Smooth muscle cell (in vitro differentiated cells): ENCODE results near the gene ARHGAP28. TPM values are rescaled to one million over a fixed set of nuclear protein-coding genes. Genes with fewer than 3 reads are reported as not detected.

Experiments
- DNase-seq: peaks from one replicate; lab custom pipeline; 2025; ENCODE audit not compliant: unreplicated experiment; lab: John Stamatoyannopoulos, UW
- H2AFZ ChIP-seq: fragments of 200-600 bp; sonication (generic); 2 replicates; pipeline ENCODE4 v1.6.0; 2016; ENCODE audit warnings: antibody characterized with exemption, low read depth, mild to moderate bottlenecking
- H3F3A ChIP-seq: fragments of 200-600 bp; sonication (generic); 2 replicates; pipeline ENCODE4 v1.6.0; 2017; ENCODE audit warnings: antibody characterized with exemption, low read depth
- H3K27ac ChIP-seq: fragments of 200-600 bp; sonication (generic); 2 replicates; pipeline ENCODE4 v1.5.1; 2016; ENCODE audit warnings: low read depth, mild to moderate bottlenecking
- H3K27me3 ChIP-seq: fragments of 200-600 bp; sonication (generic); 2 replicates; pipeline ENCODE4 v1.6.1; 2016; ENCODE audit warnings: low read depth, mild to moderate bottlenecking
- H3K36me3 ChIP-seq: fragments of 200-600 bp; sonication (generic); 2 replicates; pipeline ENCODE4 v1.5.1; 2016; ENCODE audit warnings: low read depth
- H3K4me1 ChIP-seq: fragments of 200-600 bp; sonication (generic); 2 replicates; pipeline ENCODE4 v1.5.1; 2016; ENCODE audit warnings: low read depth
- H3K4me2 ChIP-seq: fragments of 200-600 bp; sonication (generic); 2 replicates; pipeline ENCODE4 v1.6.0; 2016; ENCODE audit warnings: mild to moderate bottlenecking
- H3K4me3 ChIP-seq: fragments of 200-600 bp; sonication (generic); 2 replicates; pipeline ENCODE4 v1.5.1; 2016; ENCODE audit warnings: mild to moderate bottlenecking
- H3K79me2 ChIP-seq: fragments of 200-600 bp; sonication (generic); 2 replicates; pipeline ENCODE4 v1.6.0; 2016; ENCODE audit warnings: low read depth, mild to moderate bottlenecking
- H3K9ac ChIP-seq: fragments of 200-600 bp; sonication (generic); 2 replicates; pipeline ENCODE4 v1.6.0; 2016; ENCODE audit warnings: low read depth
- H3K9me3 ChIP-seq: fragments of 200-600 bp; sonication (generic); replicated peaks from 2 replicates; pipeline ENCODE4 v1.5.1; 2016; ENCODE audit warnings: low read depth
- H4K20me1 ChIP-seq: fragments of 200-600 bp; sonication (generic); 2 replicates; pipeline ENCODE4 v1.6.0; 2016; ENCODE audit warnings: low read depth
- CTCF ChIP-seq: fragments of 200-600 bp; sonication (generic); IDR thresholded peaks from 2 replicates; pipeline ENCODE4 v1.5.1; 2017; ENCODE audit warnings: borderline replicate concordance, mild to moderate bottlenecking, antibody characterized with exemption; ENCODE audit not compliant: insufficient read depth, poor library complexity, severe bottlenecking
- WGBS: methylation state at CpG from one replicate; pipeline ENCODE4 v1.1.7; 2016; ENCODE audit warnings: low lambda C conversion rate; 5-methylcytosine and 5-hydroxymethylcytosine counted together
- polyA plus RNA-seq: library from polyadenylated mRNA; unstranded; fragments of >200 nt; fragmentation: Nextera tagmentation; extraction: Ambion mirVana; gene quantifications from 2 replicates; pipeline ENCODE4 v1.2.1, GENCODE V29; 2016
- total RNA-seq: library from RNA; depleted of rRNA; stranded (reverse); fragments of >200 nt; gene quantifications from 2 replicates; pipeline ENCODE4 v1.2.3, GENCODE V29; 2014

The ARHGAP28 gene
- total and polyA plus RNA-seq, 2 experiments from 2014 or later: 16.2 to 27.7 TPM

- H3K4me1 ChIP-seq: peaks cover 34% of the 10 kb centered on the region
- peak overlapping the region; percentile 46 for H3K27ac ChIP-seq
- H3K9me3 ChIP-seq: no peaks in the 10 kb centered on the region
- 82% methylated on average over 3 of the region's 3 CpGs for WGBS
- peak overlapping the region; percentile 62 for H3K4me2 ChIP-seq
- no peak for DNase-seq
- H3K79me2 ChIP-seq: peaks cover 16% of the 10 kb centered on the region
- H3F3A ChIP-seq: peaks cover 24% of the 10 kb centered on the region
- no peak overlapping the region for H3K4me3 ChIP-seq
- no peaks in the 10 kb centered on the region for H3K36me3 ChIP-seq
- no peak for TF ChIP-seq CTCF
- no peaks in the 10 kb centered on the region for H3K27me3 ChIP-seq
- H2AFZ ChIP-seq: no peak overlapping the region
- H3K9ac ChIP-seq: no peak overlapping the region
- H4K20me1 ChIP-seq: no peaks in the 10 kb centered on the region
Observed at GRCh38 chr18:6785411-6785810, 55.9 kb downstream of the ARHGAP28 start.

- no peaks in the 10 kb centered on the region for H3K27me3 ChIP-seq
- no peak overlapping the region for H2AFZ ChIP-seq
- no peak overlapping the region for H3K27ac ChIP-seq
- H3F3A ChIP-seq: peaks cover 9% of the 10 kb centered on the region
- no peaks in the 10 kb centered on the region for H3K9me3 ChIP-seq
- TF ChIP-seq CTCF: no peak
- no peak overlapping the region for H3K9ac ChIP-seq
- 86% methylated on average over 5 of the region's 5 CpGs for WGBS
- H3K36me3 ChIP-seq: no peaks in the 10 kb centered on the region
- peaks cover 18% of the 10 kb centered on the region for H3K79me2 ChIP-seq
- H3K4me3 ChIP-seq: no peak overlapping the region
- H4K20me1 ChIP-seq: no peaks in the 10 kb centered on the region
- no peak overlapping the region for H3K4me2 ChIP-seq
- DNase-seq: no peak
- no peaks in the 10 kb centered on the region for H3K4me1 ChIP-seq
Observed at GRCh38 chr18:6792391-6792790, 62.9 kb downstream of the ARHGAP28 start.

GRCh38 chr18:6793455-6793854, 63.9 kb downstream of the ARHGAP28 start:
- Histone ChIP-seq H3K4me3 (no peak overlapping the region), H3K9ac (no peak overlapping the region), H4K20me1 (no peaks in the 10 kb centered on the region), H3F3A (peaks cover 9% of the 10 kb centered on the region), H3K4me2 (no peak overlapping the region), H3K36me3 (no peaks in the 10 kb centered on the region), H3K79me2 (peaks cover 12% of the 10 kb centered on the region), H3K4me1 (no peaks in the 10 kb centered on the region), H3K9me3 (no peaks in the 10 kb centered on the region), H2AFZ (no peak overlapping the region), H3K27me3 (no peaks in the 10 kb centered on the region), H3K27ac (no peak overlapping the region)
- DNase-seq: no peak
- no peak for TF ChIP-seq CTCF
- 94% methylated on average over 5 of the region's 5 CpGs for WGBS

GRCh38 chr18:6793986-6794385, 64.5 kb downstream of the ARHGAP28 start:
- Histone ChIP-seq H2AFZ (no peak overlapping the region), H3K9me3 (no peaks in the 10 kb centered on the region), H3K4me3 (no peak overlapping the region), H3K4me1 (no peaks in the 10 kb centered on the region), H4K20me1 (no peaks in the 10 kb centered on the region), H3K27ac (peak overlapping the region; percentile 56), H3K27me3 (no peaks in the 10 kb centered on the region), H3K9ac (no peak overlapping the region), H3F3A (peaks cover 9% of the 10 kb centered on the region), H3K79me2 (peaks cover 12% of the 10 kb centered on the region), H3K36me3 (no peaks in the 10 kb centered on the region), H3K4me2 (no peak overlapping the region)
- 87% methylated on average over 2 of the region's 2 CpGs for WGBS
- no peak for TF ChIP-seq CTCF
- no peak for DNase-seq
